Activated naive CD8-positive, alpha-beta T cell treated with anti-CD3 and anti-CD28 coated beads, Interleukin-2, amount 10 ng/mL, durations not matched to agents 7 days and 5 days (primary cell): Measurements from ENCODE around the gene PTDSS2. TPM values are rescaled to one million over a fixed set of nuclear protein-coding genes. Genes with fewer than 3 reads are reported as not detected.
"Not testable (repeated sequence)": the region's sequence is repeated elsewhere in the genome, so short reads cannot be mapped to it uniquely, and the experiment has no call there.

Source experiments
- ATAC-seq: fragments of 150-1000 bp; cut with Tn5 transposase; one replicate; pipeline ENCODE4 v1.10.0; 2021; ENCODE audit warnings: low read depth, moderate library complexity
- POLR2A ChIA-PET: fragments of 350-600 bp; sonication (Branson Sonifier 250); formaldehyde crosslinking; loops from one replicate; lab custom pipeline; 2021; ENCODE audit warnings: antibody characterized with exemption; lab: Charles Lee
- DNase-seq: peaks from one replicate; pipeline ENCODE4 v3.0.0; 2021
- H3K27ac Mint-ChIP-seq: one replicate; pipeline ENCODE4 v1.8.0; 2022; ENCODE audit warnings: mild to moderate bottlenecking, mixed read lengths
- H3K27me3 Mint-ChIP-seq: one replicate; pipeline ENCODE4 v1.8.0; 2022; ENCODE audit warnings: mild to moderate bottlenecking, moderate library complexity, mixed read lengths
- H3K36me3 Mint-ChIP-seq: one replicate; pipeline ENCODE4 v1.8.0; 2021; ENCODE audit warnings: mild to moderate bottlenecking, mixed read lengths
- H3K4me1 Mint-ChIP-seq: one replicate; pipeline ENCODE4 v1.8.0; 2021; ENCODE audit warnings: mixed read lengths
- H3K4me3 Mint-ChIP-seq: one replicate; pipeline ENCODE4 v1.8.0; 2022; ENCODE audit warnings: mild to moderate bottlenecking, moderate library complexity, mixed read lengths
- H3K9me3 Mint-ChIP-seq: one replicate; pipeline ENCODE4 v1.8.0; 2021; ENCODE audit warnings: mixed read lengths
- total RNA-seq, 2 experiments: library from RNA; stranded (reverse); gene quantifications; one replicate each; pipeline ENCODE4 v1.2.3, GENCODE V29; 2021

The PTDSS2 gene
- total RNA-seq, 2 experiments from 2014 or later = 27.6 to 27.8 TPM

- Mint-ChIP-seq H3K4me3 (no peak overlapping the region), H3K4me1 (peaks cover 2% of the 10 kb centered on the region), H3K27me3 (no peaks in the 10 kb centered on the region), H3K27ac (no peak overlapping the region), H3K36me3 (peaks cover 23% of the 10 kb centered on the region), H3K9me3 (no peaks in the 10 kb centered on the region)
- POLR2A ChIA-PET = interaction anchor here (0.6 kb wide), 1 partner anchor 264 kb away, joined by 4 read pairs; no protein-coding TSS in a partner anchor
- ATAC-seq = no peak
- DNase-seq = no peak
Measured at GRCh38 chr11:428295-428694, 21.8 kb upstream of the PTDSS2 start.

GRCh38 chr11:429391-429790 is 20.7 kb upstream of the PTDSS2 start:
- Mint-ChIP-seq H3K27me3 (no peaks in the 10 kb centered on the region), H3K4me3 (no peak overlapping the region), H3K4me1 (peaks cover 2% of the 10 kb centered on the region), H3K36me3 (peaks cover 20% of the 10 kb centered on the region), H3K27ac (no peak overlapping the region), H3K9me3 (no peaks in the 10 kb centered on the region)
- DNase-seq (no peak), ATAC-seq (no peak)
- POLR2A ChIA-PET = no interaction called here

GRCh38 chr11:429931-430456 is 20.1 kb upstream of the PTDSS2 start:
- DNase-seq = no peak
- Mint-ChIP-seq H3K4me3 (no peak overlapping the region), H3K9me3 (no peaks in the 10 kb centered on the region), H3K27me3 (no peaks in the 10 kb centered on the region), H3K27ac (no peak overlapping the region), H3K36me3 (peaks cover 16% of the 10 kb centered on the region), H3K4me1 (no peaks in the 10 kb centered on the region)
- POLR2A ChIA-PET = no interaction called here
- no peak for ATAC-seq

- POLR2A ChIA-PET = no interaction called here
- Mint-ChIP-seq H3K27ac (no peak overlapping the region), H3K27me3 (no peaks in the 10 kb centered on the region), H3K4me1 (peaks cover 3% of the 10 kb centered on the region), H3K36me3 (peaks cover 13% of the 10 kb centered on the region), H3K9me3 (no peaks in the 10 kb centered on the region), H3K4me3 (no peak overlapping the region)
- no peak for DNase-seq
- ATAC-seq = no peak
Measured at GRCh38 chr11:431921-432320, 18.2 kb upstream of the PTDSS2 start.

- H3K27me3 Mint-ChIP-seq = no peaks in the 10 kb centered on the region
- ATAC-seq = no peak
- H3K4me1 Mint-ChIP-seq = peaks cover 8% of the 10 kb centered on the region
- POLR2A ChIA-PET = no interaction called here
- H3K36me3 Mint-ChIP-seq = peaks cover 12% of the 10 kb centered on the region
- no peak for DNase-seq
- no peak overlapping the region for H3K27ac Mint-ChIP-seq
- no peaks in the 10 kb centered on the region for H3K9me3 Mint-ChIP-seq
- no peak overlapping the region for H3K4me3 Mint-ChIP-seq
Measured at GRCh38 chr11:432501-433100, 17.5 kb upstream of the PTDSS2 start.

- no peak overlapping the region for H3K4me3 Mint-ChIP-seq
- no peaks in the 10 kb centered on the region for H3K27me3 Mint-ChIP-seq
- no peak for ATAC-seq
- H3K27ac Mint-ChIP-seq = no peak overlapping the region
- H3K36me3 Mint-ChIP-seq = peaks cover 10% of the 10 kb centered on the region
- POLR2A ChIA-PET = no interaction called here
- H3K4me1 Mint-ChIP-seq = peaks cover 9% of the 10 kb centered on the region
- no peak for DNase-seq
- H3K9me3 Mint-ChIP-seq = no peaks in the 10 kb centered on the region
Measured at GRCh38 chr11:433111-433510, 17.0 kb upstream of the PTDSS2 start.

GRCh38 chr11:433641-434040 is 16.4 kb upstream of the PTDSS2 start:
- POLR2A ChIA-PET = interaction anchor here (1.2 kb wide), 1 partner anchor 17 kb away, joined by 3 read pairs; no protein-coding TSS in a partner anchor
- Mint-ChIP-seq H3K4me1 (peaks cover 9% of the 10 kb centered on the region), H3K27me3 (no peaks in the 10 kb centered on the region), H3K4me3 (no peak overlapping the region), H3K9me3 (no peaks in the 10 kb centered on the region), H3K36me3 (peaks cover 10% of the 10 kb centered on the region), H3K27ac (no peak overlapping the region)
- no peak for DNase-seq
- ATAC-seq = no peak

- H3K36me3 Mint-ChIP-seq = peaks cover 4% of the 10 kb centered on the region
Measured at GRCh38 chr11:434496-434895, 15.6 kb upstream of the PTDSS2 start.

GRCh38 chr11:434999-435740 is 14.9 kb upstream of the PTDSS2 start:
- ATAC-seq, H3K4me3 Mint-ChIP-seq, H3K9me3 Mint-ChIP-seq, H3K27ac Mint-ChIP-seq, H3K27me3 Mint-ChIP-seq, H3K36me3 Mint-ChIP-seq, DNase-seq: not testable (repeated sequence)
- H3K4me1 Mint-ChIP-seq = peaks cover 15% of the 10 kb centered on the region
- POLR2A ChIA-PET = interaction anchor here (1.2 kb wide), 1 partner anchor 18 kb away, joined by 3 read pairs; no protein-coding TSS in a partner anchor

More at GRCh38 chr11:434496-434895, 15.6 kb upstream of the PTDSS2 start:
- POLR2A ChIA-PET = interaction anchor here (1.2 kb wide), 1 partner anchor 18 kb away, joined by 3 read pairs; no protein-coding TSS in a partner anchor
- Mint-ChIP-seq H3K9me3 (no peaks in the 10 kb centered on the region), H3K4me3 (no peak overlapping the region), H3K27me3 (no peaks in the 10 kb centered on the region), H3K27ac (no peak overlapping the region), H3K4me1 (peaks cover 11% of the 10 kb centered on the region)
- ATAC-seq = no peak
- DNase-seq = no peak

GRCh38 chr11:437228-437870 is 12.7 kb upstream of the PTDSS2 start:
- POLR2A ChIA-PET = interaction anchor here (1.0 to 6.7 kb wide), 2 partner anchors 15 to 22 kb away, joined by 5 to 64 read pairs; partner anchors contain the start of gene SIGIRR
- DNase-seq (no peak), ATAC-seq (no peak)
- H3K36me3 Mint-ChIP-seq = peaks cover 6% of the 10 kb centered on the region
- peaks cover 19% of the 10 kb centered on the region for H3K4me1 Mint-ChIP-seq
- H3K27me3 Mint-ChIP-seq = no peaks in the 10 kb centered on the region
- H3K9me3 Mint-ChIP-seq = no peaks in the 10 kb centered on the region
- no peak overlapping the region for H3K27ac Mint-ChIP-seq
- H3K4me3 Mint-ChIP-seq = peak overlapping the region; percentile 28

GRCh38 chr11:438101-438844 is 11.8 kb upstream of the PTDSS2 start:
- Mint-ChIP-seq H3K4me1 (peaks cover 19% of the 10 kb centered on the region), H3K9me3 (no peaks in the 10 kb centered on the region), H3K36me3 (peaks cover 4% of the 10 kb centered on the region), H3K27ac (no peak overlapping the region), H3K27me3 (peaks cover 2% of the 10 kb centered on the region), H3K4me3 (no peak overlapping the region)
- DNase-seq (no peak), ATAC-seq (no peak)
- POLR2A ChIA-PET = interaction anchor here (1.0 to 6.7 kb wide), 2 partner anchors 16 to 23 kb away, joined by 5 to 64 read pairs; partner anchors contain the start of gene SIGIRR

- peak overlapping the region; percentile 16 for H3K27ac Mint-ChIP-seq
- H3K27me3 Mint-ChIP-seq = peaks cover 4% of the 10 kb centered on the region
- DNase-seq = no peak
- peaks cover 4% of the 10 kb centered on the region for H3K36me3 Mint-ChIP-seq
- peak overlapping the region; percentile 32 for H3K4me3 Mint-ChIP-seq
- no peak for ATAC-seq
- POLR2A ChIA-PET = interaction anchor here (0.6 to 6.7 kb wide), 4 partner anchors 9 to 27 kb away, joined by 4 to 64 read pairs (median 8); partner anchors contain the start of genes PTDSS2 and SIGIRR
- peaks cover 19% of the 10 kb centered on the region for H3K4me1 Mint-ChIP-seq
- H3K9me3 Mint-ChIP-seq = no peaks in the 10 kb centered on the region
Measured at GRCh38 chr11:439315-440064, 10.6 kb upstream of the PTDSS2 start.
